ENCODE data around the gene ADRM1. TPM values are rescaled to one million over a fixed set of nuclear protein-coding genes. Genes with fewer than 3 reads are reported as not detected.

The ADRM1 gene
- total and polyA plus RNA-seq, 10 of the 15 experiments (the other 5 are each of a cell fraction or from before 2014, with no cell fraction given), result 3.4 to 213 (median 95.9) TPM

DNA sequence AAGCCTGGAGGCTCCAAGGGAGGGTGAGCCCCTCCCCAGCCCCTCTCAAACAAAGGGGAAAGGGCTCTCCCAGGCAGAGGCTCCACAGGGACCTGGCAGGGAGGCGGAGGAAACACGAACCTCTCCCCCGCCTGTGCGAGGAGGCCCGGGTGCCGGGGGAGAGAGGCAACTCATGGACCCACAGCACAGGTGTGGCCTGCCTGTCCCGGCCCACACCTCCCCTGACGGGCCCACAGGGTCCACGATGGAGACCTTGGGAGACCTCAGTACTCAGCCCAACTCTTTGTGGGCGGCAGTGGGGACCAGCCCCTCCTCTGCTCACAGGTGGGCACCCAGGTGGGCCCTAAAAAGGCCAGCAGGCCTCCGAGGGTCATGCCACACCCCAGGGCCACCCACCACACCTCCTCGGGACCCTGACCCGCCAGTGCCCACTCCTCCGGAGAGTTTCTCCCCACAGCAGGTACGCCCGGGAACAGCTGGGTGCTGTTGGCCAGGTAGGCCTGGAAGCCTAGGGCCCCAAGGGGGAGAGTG is 52.1 kb downstream of the ADRM1 start:
- 48% methylated on average over 16 of the region's 16 CpGs for WGBS (ENCODE audit: insufficient coverage, insufficient replicate concordance, low lambda C conversion rate, missing lambda C conversion rate)
- Histone ChIP-seq H2AFZ (ENCODE audit: control insufficient read depth, low read depth, low read length) (no peak overlapping the region), H4K20me1 (ENCODE audit: control insufficient read depth, insufficient read depth) (no peaks in the 10 kb centered on the region), H3K9me3 (replicated peaks; ENCODE audit: control insufficient read depth, insufficient read depth, low read length) (no peaks in the 10 kb centered on the region), H3K9ac (ENCODE audit: control insufficient read depth, insufficient read depth, low read length) (no peak overlapping the region), H3K79me2 (ENCODE audit: control insufficient read depth, insufficient read depth, low read length) (no peaks in the 10 kb centered on the region), H3K36me3 (ENCODE audit: control insufficient read depth in 2 of 2, insufficient read depth in 2 of 2, low read length in 1 of 2) (no peaks in the 10 kb centered on the region; a peak in 1 of 4 replicates), H3K27ac (ENCODE audit: control insufficient read depth, insufficient read depth) (no peak overlapping the region), H3K4me2 (ENCODE audit: control insufficient read depth, insufficient read depth) (no peak overlapping the region), H3K4me1 (ENCODE audit: control insufficient read depth, insufficient read depth, low read length) (no peaks in the 10 kb centered on the region), H3K4me3 (no peak overlapping the region), H3K27me3 (replicated peaks in 1 of 2; ENCODE audit: control insufficient read depth in 2 of 2, insufficient read depth in 2 of 2, low read length in 1 of 2) (no peaks in the 10 kb centered on the region)
- POLR2A ChIA-PET, result no interaction called here
- FAIRE-seq, result no peak
- RAD21 ChIA-PET (ENCODE audit: unreplicated experiment), result no interaction called here
- SMC1A ChIA-PET (ENCODE audit: uncharacterized antibody, unreplicated experiment), result no interaction called here
- in situ Hi-C loops (cut with MboI), result no loop called here
- BruUV-seq (replicated peaks), result no TSS peak
- no peak for DNase-seq (ENCODE audit: low read depth, low spot score)
- ATAC-seq, result no peak
- CTCF ChIA-PET, result interaction anchor here (0.7 kb wide), 1 partner anchor 28 kb away, joined by 3 read pairs; no protein-coding TSS in a partner anchor
- no peak for TF ChIP-seq RELA (IDR thresholded peaks at IDR 0.05; ENCODE audit: borderline replicate concordance, partially characterized antibody)
- no peak for TF ChIP-seq KLF5 (IDR thresholded peaks at IDR 0.05; ENCODE audit: partially characterized antibody)
- no peak for TF ChIP-seq CEBPB (IDR thresholded peaks at IDR 0.05; ENCODE audit: borderline replicate concordance in 1 of 2, low read depth in 2 of 2, low read length in 2 of 2)
- intact Hi-C loops (cut with micrococcal nuclease; ENCODE audit: unreplicated experiment), result no loop called here

DNA sequence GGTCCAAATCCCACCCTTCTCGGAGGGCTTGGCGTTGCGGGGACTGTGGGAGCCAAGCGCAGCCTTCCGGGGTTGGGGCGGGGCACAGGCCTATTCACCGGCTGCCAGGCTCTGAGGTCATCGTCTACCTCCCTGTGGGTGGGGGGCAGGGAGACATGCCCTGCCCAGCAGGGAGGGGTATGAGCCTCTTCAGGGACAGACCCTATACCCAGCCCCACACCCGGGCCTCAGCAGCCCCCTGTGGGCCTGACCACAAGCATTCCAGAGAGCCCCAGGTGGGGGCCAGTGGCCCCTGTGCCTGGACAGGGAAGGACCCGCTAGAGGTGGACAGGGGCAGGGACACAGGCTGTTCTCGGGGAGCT is 52.7 kb downstream of the ADRM1 start:
- H3K4me2 ChIP-seq (ENCODE audit: control insufficient read depth, insufficient read depth), result no peak overlapping the region
- FAIRE-seq (no peak), ATAC-seq (no peak), DNase-seq (ENCODE audit: low read depth, low spot score) (no peak)
- H3K9me3 ChIP-seq (replicated peaks; ENCODE audit: control insufficient read depth, insufficient read depth, low read length), result no peaks in the 10 kb centered on the region
- H3K27me3 ChIP-seq (replicated peaks in 1 of 2; ENCODE audit: control insufficient read depth in 2 of 2, insufficient read depth in 2 of 2, low read length in 1 of 2), result no peaks in the 10 kb centered on the region
- H3K4me3 ChIP-seq, result no peak overlapping the region
- ChIA-PET SMC1A (ENCODE audit: uncharacterized antibody, unreplicated experiment) (no interaction called here), RAD21 (ENCODE audit: unreplicated experiment) (no interaction called here), CTCF (interaction anchor here (0.7 kb wide), 1 partner anchor 27 kb away, joined by 3 read pairs; no protein-coding TSS in a partner anchor), POLR2A (no interaction called here)
- intact Hi-C loops (cut with micrococcal nuclease; ENCODE audit: unreplicated experiment), result no loop called here
- no peak for TF ChIP-seq NR2F1 (conservative IDR thresholded peaks at IDR 0.05)
- no peak for TF ChIP-seq NFYA (IDR thresholded peaks at IDR 0.05; ENCODE audit: borderline replicate concordance, low read depth, low read length)
- TF ChIP-seq HDAC6 (IDR thresholded peaks at IDR 0.05; ENCODE audit: unreplicated experiment), result no peak
- TF ChIP-seq SUZ12 (IDR thresholded peaks at IDR 0.05; ENCODE audit: unreplicated experiment), result no peak
- no peak for TF ChIP-seq SRF (IDR thresholded peaks at IDR 0.05; ENCODE audit: low read depth in 2 of 2, low read length in 2 of 2)
- TF ChIP-seq GATAD2B (conservative IDR thresholded peaks at IDR 0.05; ENCODE audit: low read depth), result no peak
- TF ChIP-seq ZSCAN29 (IDR thresholded peaks at IDR 0.05), result no peak
- TF ChIP-seq, protein P1, sequence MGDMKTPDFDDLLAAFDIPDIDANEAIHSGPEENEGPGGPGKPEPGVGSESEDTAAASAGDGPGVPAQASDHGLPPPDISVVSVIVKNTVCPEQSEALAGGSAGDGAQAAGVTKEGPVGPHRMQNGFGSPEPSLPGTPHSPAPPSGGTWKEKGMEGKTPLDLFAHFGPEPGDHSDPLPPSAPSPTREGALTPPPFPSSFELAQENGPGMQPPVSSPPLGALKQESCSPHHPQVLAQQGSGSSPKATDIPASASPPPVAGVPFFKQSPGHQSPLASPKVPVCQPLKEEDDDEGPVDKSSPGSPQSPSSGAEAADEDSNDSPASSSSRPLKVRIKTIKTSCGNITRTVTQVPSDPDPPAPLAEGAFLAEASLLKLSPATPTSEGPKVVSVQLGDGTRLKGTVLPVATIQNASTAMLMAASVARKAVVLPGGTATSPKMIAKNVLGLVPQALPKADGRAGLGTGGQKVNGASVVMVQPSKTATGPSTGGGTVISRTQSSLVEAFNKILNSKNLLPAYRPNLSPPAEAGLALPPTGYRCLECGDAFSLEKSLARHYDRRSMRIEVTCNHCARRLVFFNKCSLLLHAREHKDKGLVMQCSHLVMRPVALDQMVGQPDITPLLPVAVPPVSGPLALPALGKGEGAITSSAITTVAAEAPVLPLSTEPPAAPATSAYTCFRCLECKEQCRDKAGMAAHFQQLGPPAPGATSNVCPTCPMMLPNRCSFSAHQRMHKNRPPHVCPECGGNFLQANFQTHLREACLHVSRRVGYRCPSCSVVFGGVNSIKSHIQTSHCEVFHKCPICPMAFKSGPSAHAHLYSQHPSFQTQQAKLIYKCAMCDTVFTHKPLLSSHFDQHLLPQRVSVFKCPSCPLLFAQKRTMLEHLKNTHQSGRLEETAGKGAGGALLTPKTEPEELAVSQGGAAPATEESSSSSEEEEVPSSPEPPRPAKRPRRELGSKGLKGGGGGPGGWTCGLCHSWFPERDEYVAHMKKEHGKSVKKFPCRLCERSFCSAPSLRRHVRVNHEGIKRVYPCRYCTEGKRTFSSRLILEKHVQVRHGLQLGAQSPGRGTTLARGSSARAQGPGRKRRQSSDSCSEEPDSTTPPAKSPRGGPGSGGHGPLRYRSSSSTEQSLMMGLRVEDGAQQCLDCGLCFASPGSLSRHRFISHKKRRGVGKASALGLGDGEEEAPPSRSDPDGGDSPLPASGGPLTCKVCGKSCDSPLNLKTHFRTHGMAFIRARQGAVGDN (IDR thresholded peaks at IDR 0.05), result no peak
- TF ChIP-seq RCOR1 (conservative IDR thresholded peaks at IDR 0.05; ENCODE audit: low read depth, low read length), result no peak
- TF ChIP-seq NFIC (IDR thresholded peaks at IDR 0.05; ENCODE audit: low read depth, low read length), result no peak
- H4K20me1 ChIP-seq (ENCODE audit: control insufficient read depth, insufficient read depth), result no peaks in the 10 kb centered on the region
- WGBS (ENCODE audit: insufficient coverage, insufficient replicate concordance, low lambda C conversion rate, missing lambda C conversion rate), result 44% methylated on average over 11 of the region's 11 CpGs
- in situ Hi-C loops (cut with MboI), result no loop called here
- no peaks in the 10 kb centered on the region for H3K4me1 ChIP-seq (ENCODE audit: control insufficient read depth, insufficient read depth, low read length)
- no peak overlapping the region for H3K27ac ChIP-seq (ENCODE audit: control insufficient read depth, insufficient read depth)
- H2AFZ ChIP-seq (ENCODE audit: control insufficient read depth, low read depth, low read length), result no peak overlapping the region
- no peak overlapping the region for H3K9ac ChIP-seq (ENCODE audit: control insufficient read depth, insufficient read depth, low read length)
- no TSS peak for BruUV-seq (replicated peaks)
- no peaks in the 10 kb centered on the region; a peak in 1 of 4 replicates for H3K36me3 ChIP-seq (ENCODE audit: control insufficient read depth in 2 of 2, insufficient read depth in 2 of 2, low read length in 1 of 2)
- no peaks in the 10 kb centered on the region for H3K79me2 ChIP-seq (ENCODE audit: control insufficient read depth, insufficient read depth, low read length)
